ENCODE data around the gene PROM1.

The PROM1 gene

GRCh38 chr4:16067515-16067914, 16.3 kb downstream of the PROM1 start:
- DNase-seq (ENCODE audit: low read depth, low spot score) = peak; percentile 69

GRCh38 chr4:16066586-16067128, 17.2 kb downstream of the PROM1 start:
- no peak for DNase-seq (ENCODE audit: low read depth, low spot score)

GRCh38 chr4:16065066-16065465, 18.8 kb downstream of the PROM1 start:
- DNase-seq (ENCODE audit: low read depth, low spot score) = no peak

- DNase-seq (ENCODE audit: low read depth, low spot score) = no peak
Observed at GRCh38 chr4:16062601-16063000, 21.2 kb downstream of the PROM1 start.

- DNase-seq (ENCODE audit: low read depth, low spot score) = peak; percentile 61
Observed at GRCh38 chr4:16056681-16057385, 27.0 kb downstream of the PROM1 start.

GRCh38 chr4:16055873-16056272, 27.9 kb downstream of the PROM1 start:
- no peak for DNase-seq (ENCODE audit: low read depth, low spot score)

- no peak for DNase-seq (ENCODE audit: low read depth, low spot score)
Observed at GRCh38 chr4:16055471-16055870, 28.4 kb downstream of the PROM1 start.

- DNase-seq (ENCODE audit: low read depth, low spot score) = no peak
Observed at GRCh38 chr4:16052939-16053338, 30.9 kb downstream of the PROM1 start.

- no peak for DNase-seq (ENCODE audit: low read depth, low spot score)
Observed at GRCh38 chr4:16051980-16052379, 31.8 kb downstream of the PROM1 start.

GRCh38 chr4:16051132-16051531, 32.7 kb downstream of the PROM1 start:
- DNase-seq (ENCODE audit: low read depth, low spot score) = no peak

- no peak for DNase-seq (ENCODE audit: low read depth, low spot score)
Observed at GRCh38 chr4:16050669-16051068, 33.2 kb downstream of the PROM1 start.

- peak; percentile 85 for DNase-seq (ENCODE audit: low read depth, low spot score)
Observed at GRCh38 chr4:16048619-16049419, 35.0 kb downstream of the PROM1 start.

- no peak for DNase-seq (ENCODE audit: low read depth, low spot score)
Observed at GRCh38 chr4:16045687-16046086, 38.1 kb downstream of the PROM1 start.

- no peak for DNase-seq (ENCODE audit: low read depth, low spot score)
Observed at GRCh38 chr4:16043642-16044498, 40.0 kb downstream of the PROM1 start.

- no peak for DNase-seq (ENCODE audit: low read depth, low spot score)
Observed at GRCh38 chr4:16039139-16039538, 44.7 kb downstream of the PROM1 start.

- DNase-seq (ENCODE audit: low read depth, low spot score) = no peak
Observed at GRCh38 chr4:16037901-16038300, 45.9 kb downstream of the PROM1 start.

GRCh38 chr4:16035843-16036242, 48.0 kb downstream of the PROM1 start:
- DNase-seq (ENCODE audit: low read depth, low spot score) = no peak

GRCh38 chr4:16034010-16034748, 49.6 kb downstream of the PROM1 start:
- peak; percentile 74 for DNase-seq (ENCODE audit: low read depth, low spot score)

- DNase-seq (ENCODE audit: low read depth, low spot score) = peak; percentile 23
Observed at GRCh38 chr4:16032396-16032770, 51.4 kb downstream of the PROM1 start.

- no peak for DNase-seq (ENCODE audit: low read depth, low spot score)
Observed at GRCh38 chr4:16031546-16032395, 52.1 kb downstream of the PROM1 start.
